ENCODE results near the gene PEX10.
A peak's percentile ranks its signal among the peaks of the same experiment; 100 is the strongest.

PEX10 gene

DNA sequence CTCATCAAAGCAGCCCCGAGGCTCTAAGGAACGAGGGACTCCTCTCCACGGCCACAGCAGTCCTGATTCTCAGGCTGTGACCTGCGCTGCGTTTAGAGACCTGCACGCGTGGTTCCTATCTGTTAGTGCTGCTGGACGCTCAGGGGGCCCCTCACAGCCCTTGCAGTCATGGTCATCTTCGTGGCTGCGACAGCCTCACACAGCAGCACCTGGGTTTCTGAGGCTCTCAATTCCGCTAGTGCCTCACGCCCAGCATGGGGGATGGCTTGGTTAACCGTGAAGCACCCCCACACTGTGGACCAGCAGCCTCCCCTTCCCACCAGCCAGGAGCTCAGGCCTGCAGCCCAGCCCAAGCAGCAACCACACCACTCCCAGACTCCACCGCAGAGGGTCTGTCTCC is 28.8 kb downstream of the PEX10 start:
- H3K9me3 Mint-ChIP-seq = no peaks in the 10 kb centered on the region
- no peaks in the 10 kb centered on the region for H3K27me3 Mint-ChIP-seq
- no peak for ATAC-seq
- peaks cover 7% of the 10 kb centered on the region for H3K36me3 Mint-ChIP-seq
- H3K27ac Mint-ChIP-seq = peak overlapping the region; percentile 13
- peaks cover 43% of the 10 kb centered on the region for H3K4me1 Mint-ChIP-seq
- no peak overlapping the region for H3K4me3 Mint-ChIP-seq

DNA sequence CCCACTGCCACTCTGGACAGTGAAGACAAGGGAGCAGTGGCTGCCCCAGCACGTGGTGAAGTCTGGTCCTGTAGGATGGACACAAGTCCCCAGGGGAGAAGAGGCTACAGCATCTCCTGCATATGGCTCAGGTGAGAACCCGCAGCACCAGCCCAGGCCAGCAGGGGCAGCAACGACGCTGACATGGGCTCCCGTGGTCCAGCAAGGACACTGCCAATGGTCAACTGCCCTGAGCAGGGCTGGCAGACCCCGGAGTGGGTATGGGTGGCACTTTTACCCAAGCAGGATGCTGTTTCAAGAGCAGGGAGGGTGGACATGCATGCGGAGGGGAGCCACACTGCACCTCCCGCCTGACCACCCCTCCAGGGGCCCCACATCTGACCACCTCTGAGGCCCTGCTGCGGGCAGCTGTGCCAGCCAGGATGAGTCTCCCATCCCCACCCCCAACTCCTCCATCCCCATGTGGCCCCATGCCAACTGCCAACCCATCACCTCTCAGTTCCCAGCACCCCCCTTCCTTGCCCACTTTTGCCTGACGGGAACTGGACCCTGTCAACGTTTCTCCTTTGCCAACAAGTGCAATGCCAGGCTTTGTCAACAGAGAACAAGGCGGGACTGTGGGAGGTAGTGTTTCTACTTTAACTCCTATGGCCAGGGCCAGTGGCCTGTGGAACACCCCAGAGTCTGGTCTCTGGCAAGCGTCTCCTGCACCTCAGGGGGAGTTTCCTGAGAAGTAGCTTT is 29.6 kb downstream of the PEX10 start:
- no peaks in the 10 kb centered on the region for H3K9me3 Mint-ChIP-seq
- H3K27ac Mint-ChIP-seq = no peak overlapping the region
- peaks cover 43% of the 10 kb centered on the region for H3K4me1 Mint-ChIP-seq
- H3K4me3 Mint-ChIP-seq = no peak overlapping the region
- H3K36me3 Mint-ChIP-seq = peaks cover 7% of the 10 kb centered on the region
- ATAC-seq = no peak
- no peaks in the 10 kb centered on the region for H3K27me3 Mint-ChIP-seq

DNA sequence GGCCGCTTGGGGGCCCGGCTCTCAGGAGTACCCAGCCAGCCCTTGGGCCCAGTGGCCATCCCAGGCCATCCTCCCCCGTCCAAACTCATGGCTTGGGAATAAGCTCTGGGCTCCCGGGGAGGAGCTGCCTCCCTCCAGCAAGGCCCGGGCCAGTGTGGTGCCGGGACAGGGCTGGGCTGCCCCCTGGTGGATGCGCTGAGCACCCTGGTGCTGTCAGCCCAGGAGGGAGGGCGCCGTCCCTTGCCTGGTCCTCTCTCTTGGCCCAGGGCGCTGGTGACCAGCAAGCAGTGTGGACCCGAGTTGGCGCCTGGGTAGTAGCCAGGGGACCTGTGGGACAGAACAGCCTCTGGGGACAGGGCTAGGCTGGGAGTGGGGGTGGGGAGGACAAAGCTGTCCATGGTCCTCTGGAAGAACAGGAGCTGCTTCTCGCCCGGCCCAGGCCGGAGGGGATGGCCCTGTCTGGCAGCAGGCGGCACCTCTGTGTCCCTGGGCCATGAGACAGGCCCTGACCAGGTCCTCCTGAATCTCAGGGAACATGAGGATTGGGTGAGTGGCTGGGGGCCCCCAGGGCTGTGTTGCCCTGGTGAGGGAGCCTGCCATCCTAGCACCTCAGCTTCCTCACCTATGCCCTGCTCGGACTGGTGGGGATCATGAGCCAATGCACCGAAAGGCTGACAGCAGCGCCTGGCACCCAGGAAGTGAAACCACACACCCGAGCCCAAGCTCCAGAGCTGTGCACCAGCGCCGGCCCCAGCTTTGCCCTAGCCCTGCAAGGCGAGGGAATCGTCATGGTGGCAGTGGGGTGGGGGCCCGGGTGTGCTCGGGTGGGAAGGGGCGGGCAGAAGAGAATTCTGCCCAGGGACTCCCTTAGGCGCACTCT is 30.4 kb downstream of the PEX10 start:
- no peaks in the 10 kb centered on the region for H3K27me3 Mint-ChIP-seq
- H3K27ac Mint-ChIP-seq = peak overlapping the region; percentile 17

DNA sequence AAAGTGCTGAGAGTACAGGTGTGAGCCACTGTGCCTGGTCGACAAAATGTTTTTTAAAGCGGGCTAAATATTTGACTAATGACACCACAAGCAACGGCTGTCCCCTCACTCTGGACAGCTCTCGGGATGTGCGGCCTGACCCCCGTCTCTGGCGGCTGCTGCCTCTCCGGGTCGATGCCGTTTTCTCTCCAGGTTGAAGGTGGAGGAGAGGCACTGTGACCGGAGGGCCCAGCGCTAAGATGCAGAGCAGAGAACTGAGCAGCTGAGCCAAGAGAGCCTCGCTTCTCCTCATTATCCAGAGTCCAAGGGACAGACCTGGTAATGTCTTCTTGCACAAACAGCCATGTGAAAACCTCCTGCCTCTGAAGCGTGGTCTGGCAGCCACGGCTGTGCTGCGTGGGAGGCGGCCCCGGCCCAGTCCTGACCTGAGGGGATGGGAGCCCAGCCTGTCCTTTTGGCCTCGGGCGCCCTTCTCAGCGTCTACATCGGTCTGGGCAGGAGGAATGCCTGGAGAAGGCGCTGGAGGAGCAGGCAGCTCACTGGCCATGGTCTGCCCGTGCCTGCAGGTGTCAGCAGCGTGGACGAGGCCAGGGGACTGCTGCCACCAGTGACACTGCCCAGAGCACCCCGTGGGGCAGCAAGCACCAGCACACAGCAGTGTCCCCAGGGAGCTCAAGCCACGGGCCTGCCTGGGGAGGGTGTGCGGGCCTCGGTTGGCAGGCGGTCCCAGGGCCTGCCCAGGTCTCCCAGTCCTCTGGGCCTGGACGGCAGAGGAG is 31.4 kb downstream of the PEX10 start:
- Mint-ChIP-seq H3K27me3 (no peaks in the 10 kb centered on the region), H3K4me3 (no peak overlapping the region), H3K9me3 (no peaks in the 10 kb centered on the region), H3K4me1 (peaks cover 35% of the 10 kb centered on the region), H3K27ac (no peak overlapping the region), H3K36me3 (peaks cover 4% of the 10 kb centered on the region)
- ATAC-seq = no peak

More for the DNA sequence above, 30.4 kb downstream of the PEX10 start:
- no peaks in the 10 kb centered on the region for H3K9me3 Mint-ChIP-seq
- H3K36me3 Mint-ChIP-seq = peaks cover 7% of the 10 kb centered on the region
- peaks cover 43% of the 10 kb centered on the region for H3K4me1 Mint-ChIP-seq
- peak; percentile 84 for ATAC-seq
- H3K4me3 Mint-ChIP-seq = no peak overlapping the region

DNA sequence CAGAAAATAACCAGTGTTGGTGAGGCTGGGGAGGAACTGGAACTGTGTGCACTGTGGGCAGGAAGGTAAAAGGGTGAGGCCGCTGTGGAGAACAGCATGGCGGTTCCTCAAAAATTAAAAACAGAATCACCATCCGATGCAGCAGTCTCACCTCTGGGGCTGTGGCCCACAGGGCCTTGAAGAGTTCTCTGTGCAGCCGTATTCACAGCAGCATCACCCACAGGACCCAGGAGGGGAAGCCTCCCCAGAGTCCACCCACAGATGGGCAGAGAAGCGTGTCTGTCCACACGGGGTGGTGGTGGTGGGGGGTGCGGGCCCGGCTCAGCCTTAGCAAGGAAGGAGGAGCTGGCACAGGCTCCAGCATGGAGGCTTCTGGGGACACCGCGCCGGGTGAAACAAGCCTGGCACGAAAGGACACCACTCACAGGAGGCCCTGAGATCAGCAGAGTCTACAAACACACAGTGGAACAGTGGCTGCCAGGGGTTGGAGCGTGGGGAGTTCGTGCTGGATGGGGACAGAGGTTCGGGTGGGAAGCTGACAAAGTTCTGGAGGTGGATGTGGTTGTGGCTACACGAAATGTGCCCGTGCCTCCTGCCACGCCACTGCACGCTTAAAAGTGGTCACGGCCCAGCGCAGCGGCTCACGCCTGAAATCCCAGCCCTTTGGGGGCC is 32.5 kb downstream of the PEX10 start:
- no peaks in the 10 kb centered on the region for H3K9me3 Mint-ChIP-seq
- ATAC-seq = peak; percentile 77
- no peaks in the 10 kb centered on the region for H3K27me3 Mint-ChIP-seq
- H3K4me1 Mint-ChIP-seq = peaks cover 31% of the 10 kb centered on the region
- no peaks in the 10 kb centered on the region for H3K36me3 Mint-ChIP-seq
- peak overlapping the region; percentile 85 for H3K27ac Mint-ChIP-seq
- peak overlapping the region; percentile 48 for H3K4me3 Mint-ChIP-seq

DNA sequence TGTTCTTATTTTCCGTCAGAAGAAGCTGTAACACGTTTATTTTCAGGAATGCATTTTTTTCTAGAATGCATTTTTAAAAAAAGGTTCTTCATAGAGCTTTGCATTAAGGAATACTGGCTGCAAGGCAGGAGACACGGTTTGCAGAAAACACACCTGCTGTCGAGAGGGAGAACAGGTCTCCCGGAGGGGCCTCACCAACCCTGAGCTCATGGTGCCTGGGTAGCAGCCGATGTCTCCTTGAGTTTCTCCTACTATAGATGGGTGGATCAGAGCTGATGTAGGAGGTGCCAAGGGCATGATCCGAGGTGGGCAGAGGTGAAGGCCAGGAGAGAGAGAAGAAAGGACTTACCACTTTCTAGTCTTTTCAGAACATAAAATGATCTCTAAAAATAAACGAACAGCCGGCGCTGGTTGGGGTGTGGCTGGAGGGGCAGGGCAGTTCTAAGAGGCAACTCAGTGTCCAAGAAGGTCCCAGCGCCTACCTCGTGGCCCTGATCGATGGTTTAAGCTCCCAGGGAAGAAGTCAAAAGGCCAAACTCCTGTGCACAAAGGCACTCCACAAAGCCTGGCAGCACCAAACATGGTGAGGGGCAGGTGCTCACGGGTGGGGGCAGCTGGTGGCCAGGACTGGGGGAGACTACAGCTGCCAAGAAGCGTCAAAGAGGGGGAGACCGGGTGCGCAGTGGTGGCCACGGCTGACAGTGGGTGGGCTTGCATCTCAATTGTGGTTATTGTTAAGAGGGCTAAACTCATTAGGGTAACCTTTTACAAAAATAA is 33.2 kb downstream of the PEX10 start:
- Mint-ChIP-seq H3K9me3 (no peaks in the 10 kb centered on the region), H3K4me1 (peaks cover 32% of the 10 kb centered on the region), H3K36me3 (no peaks in the 10 kb centered on the region), H3K27me3 (no peaks in the 10 kb centered on the region), H3K4me3 (peak overlapping the region; percentile 48), H3K27ac (peak overlapping the region; percentile 85)
- no peak for ATAC-seq

DNA sequence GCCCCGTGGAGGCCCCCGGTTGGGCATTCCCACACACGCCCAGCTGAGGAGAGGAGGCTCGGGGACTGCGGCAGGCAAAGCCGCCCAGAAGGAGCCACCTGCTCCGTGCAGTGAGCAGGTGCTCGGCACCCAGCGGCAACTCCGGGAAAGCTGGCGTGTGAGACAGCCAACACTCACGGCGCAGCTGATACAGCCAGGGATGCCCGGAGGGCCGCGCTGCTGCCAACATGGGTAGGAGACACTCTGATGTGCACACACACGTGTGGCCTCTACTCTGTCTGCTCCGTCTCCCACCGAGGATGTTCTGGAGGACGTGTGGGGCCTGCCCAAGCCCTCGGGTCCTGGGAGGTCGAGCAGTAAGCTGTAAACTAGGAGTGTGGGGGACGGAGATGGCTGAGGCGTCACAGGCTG is 33.9 kb downstream of the PEX10 start:
- Mint-ChIP-seq H3K4me1 (peaks cover 35% of the 10 kb centered on the region), H3K4me3 (no peak overlapping the region), H3K27ac (peak overlapping the region; percentile 85), H3K36me3 (no peaks in the 10 kb centered on the region), H3K27me3 (no peaks in the 10 kb centered on the region), H3K9me3 (no peaks in the 10 kb centered on the region)
- no peak for ATAC-seq

DNA sequence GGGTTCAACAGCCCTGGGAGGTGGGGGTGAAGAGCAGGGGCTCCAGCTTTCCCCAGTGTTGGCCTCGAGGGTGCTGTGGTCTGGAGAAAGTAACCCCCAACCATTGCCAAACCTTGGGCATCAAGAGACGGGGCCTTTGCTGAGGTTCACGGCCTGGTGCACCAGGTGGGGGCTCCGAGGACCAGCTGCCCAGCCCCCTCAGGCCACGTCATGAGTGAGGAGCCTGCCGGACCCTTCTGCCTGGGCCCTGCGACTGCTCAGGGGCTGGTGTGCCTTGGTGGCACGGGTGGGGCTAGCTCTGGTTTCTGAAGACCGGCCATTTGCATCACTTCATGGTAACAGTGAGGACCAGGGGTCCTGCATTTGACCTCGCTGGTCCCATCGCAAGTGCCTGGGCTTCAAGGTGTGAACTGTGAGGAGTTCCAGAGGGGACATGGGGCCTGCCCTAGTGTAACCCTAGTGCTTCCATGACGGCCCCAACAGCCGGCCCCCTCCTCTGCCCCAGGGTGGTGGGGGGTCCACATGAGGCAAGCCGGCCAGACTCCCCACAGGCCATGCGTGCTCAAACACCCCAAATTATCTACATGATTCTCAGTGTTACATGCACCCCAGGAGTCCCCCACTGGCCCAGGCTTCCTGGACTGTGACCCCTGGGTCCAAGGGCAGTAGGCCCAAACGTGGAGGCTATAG is 34.5 kb downstream of the PEX10 start:
- H3K4me1 Mint-ChIP-seq = peaks cover 35% of the 10 kb centered on the region
- H3K36me3 Mint-ChIP-seq = no peaks in the 10 kb centered on the region
- H3K4me3 Mint-ChIP-seq = no peak overlapping the region
- no peak for ATAC-seq
- H3K27me3 Mint-ChIP-seq = no peaks in the 10 kb centered on the region
- H3K27ac Mint-ChIP-seq = no peak overlapping the region
- H3K9me3 Mint-ChIP-seq = no peaks in the 10 kb centered on the region

DNA sequence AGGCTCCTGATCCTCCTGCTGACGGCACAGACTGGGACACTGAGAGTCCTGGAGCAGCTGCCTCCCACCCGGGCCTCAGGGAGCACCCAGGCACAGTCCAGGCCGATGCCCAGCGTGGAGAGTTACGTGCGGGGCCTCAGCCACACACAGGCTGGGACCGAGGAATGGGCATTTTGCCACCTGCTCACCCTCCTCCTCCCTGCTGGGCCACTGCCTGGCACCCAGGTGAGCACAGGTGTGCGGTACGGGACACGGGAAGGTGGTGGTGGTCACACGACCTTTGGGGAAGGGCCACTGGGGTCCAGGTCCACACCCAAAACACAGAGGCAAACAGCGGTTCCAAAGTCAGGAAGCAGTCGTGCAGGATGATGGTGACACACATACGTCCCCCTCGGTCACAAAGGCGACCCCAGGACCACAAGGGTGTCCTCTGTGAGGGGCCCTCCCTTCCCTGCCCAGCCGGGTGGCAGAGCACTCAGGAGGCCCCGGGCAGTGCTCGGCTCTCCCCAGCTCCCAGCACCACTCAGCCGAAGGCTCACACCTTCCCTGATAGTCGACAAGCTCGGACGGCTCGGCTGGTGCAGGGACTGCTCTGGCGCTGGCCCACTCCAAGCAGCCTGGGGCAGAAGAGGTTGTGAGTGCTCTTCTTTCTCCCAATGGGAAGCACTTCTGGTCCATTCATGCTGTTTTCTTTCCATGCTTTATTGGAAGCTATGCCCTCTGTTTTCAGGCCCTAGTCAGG is 35.3 kb downstream of the PEX10 start:
- Mint-ChIP-seq H3K4me1 (peaks cover 33% of the 10 kb centered on the region), H3K36me3 (no peaks in the 10 kb centered on the region), H3K4me3 (no peak overlapping the region), H3K9me3 (no peaks in the 10 kb centered on the region), H3K27me3 (no peaks in the 10 kb centered on the region), H3K27ac (no peak overlapping the region)
- no peak for ATAC-seq

DNA sequence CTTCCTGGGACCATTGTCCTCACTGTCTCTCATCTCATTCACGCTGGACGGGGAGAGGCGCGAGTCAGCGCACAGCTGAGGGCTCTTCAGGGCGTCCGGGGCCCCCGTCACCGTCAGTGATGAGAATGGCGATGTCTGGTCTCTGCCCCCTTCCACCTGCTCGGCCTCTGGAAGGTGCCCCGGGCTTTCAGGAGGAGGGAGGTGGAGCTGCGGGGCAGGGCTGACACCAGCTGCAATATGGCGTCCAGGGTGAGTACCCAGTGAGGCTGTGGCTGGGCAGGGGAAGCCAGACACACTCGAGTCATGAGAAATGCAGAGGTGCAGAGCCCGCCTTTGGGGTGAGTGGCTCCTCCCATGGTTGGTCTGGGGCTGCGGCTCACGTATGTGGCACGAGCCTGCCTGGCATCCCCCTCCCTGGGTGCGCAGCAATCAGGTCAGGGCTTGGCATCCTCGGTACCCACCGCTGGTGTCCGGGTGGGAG is 36.1 kb downstream of the PEX10 start:
- Mint-ChIP-seq H3K9me3 (no peaks in the 10 kb centered on the region), H3K27ac (no peak overlapping the region), H3K36me3 (peaks cover 3% of the 10 kb centered on the region), H3K4me3 (no peak overlapping the region), H3K4me1 (peaks cover 28% of the 10 kb centered on the region), H3K27me3 (no peaks in the 10 kb centered on the region)
- ATAC-seq = no peak

DNA sequence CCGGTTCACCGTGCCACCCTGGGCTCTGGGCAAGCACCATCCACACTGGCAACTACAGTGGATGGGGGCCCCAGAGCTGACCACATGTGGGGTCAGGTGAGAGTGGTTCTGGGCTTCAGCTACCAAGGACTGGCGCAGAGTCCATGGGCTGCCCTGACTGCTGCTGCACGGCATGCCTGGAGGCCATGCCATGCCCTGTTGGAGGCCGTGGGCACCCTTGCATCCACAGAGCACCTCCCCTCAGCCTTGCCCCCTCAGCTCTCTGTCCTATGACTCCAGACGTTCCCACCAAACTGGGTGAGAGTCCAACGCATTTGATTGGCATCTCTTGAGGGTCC is 36.5 kb downstream of the PEX10 start:
- ATAC-seq = no peak
- peaks cover 28% of the 10 kb centered on the region for H3K4me1 Mint-ChIP-seq
- no peak overlapping the region for H3K4me3 Mint-ChIP-seq
- no peaks in the 10 kb centered on the region for H3K9me3 Mint-ChIP-seq
- no peak overlapping the region for H3K27ac Mint-ChIP-seq
- peaks cover 7% of the 10 kb centered on the region for H3K36me3 Mint-ChIP-seq
- H3K27me3 Mint-ChIP-seq = no peaks in the 10 kb centered on the region

DNA sequence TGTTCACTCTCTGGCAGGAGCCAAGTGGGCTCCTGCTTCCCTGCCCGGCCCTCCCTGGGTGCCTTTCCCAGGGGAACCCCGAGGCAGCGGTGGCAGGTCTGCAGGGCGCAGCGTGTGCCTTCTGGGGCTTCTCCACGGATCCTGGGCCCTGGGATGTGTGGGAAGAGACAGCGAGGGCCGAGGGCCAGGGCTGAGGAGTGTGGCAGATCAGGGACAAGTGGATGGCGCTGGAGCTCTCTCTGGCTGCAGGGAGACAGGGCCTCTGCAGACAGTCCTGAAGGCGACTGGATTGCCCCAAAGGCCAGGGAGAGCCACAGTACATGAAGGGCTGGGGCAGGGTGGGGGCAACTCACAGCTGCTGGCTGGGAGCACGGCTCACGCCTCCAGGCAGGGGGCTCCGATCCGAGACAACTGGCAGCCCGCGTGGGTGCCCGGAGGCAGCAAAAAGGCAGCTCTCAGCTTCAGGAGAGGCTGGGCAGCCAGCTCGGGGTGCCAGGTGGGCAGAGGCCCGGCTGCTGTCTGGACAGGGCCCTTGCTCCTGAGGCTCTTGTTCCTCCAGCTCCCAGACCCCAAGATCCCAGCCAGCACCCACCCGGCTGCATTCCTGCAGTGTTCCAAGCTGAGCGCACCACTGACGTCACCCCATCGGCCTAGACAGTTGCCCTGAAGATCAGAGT is 37.0 kb downstream of the PEX10 start:
- Mint-ChIP-seq H3K9me3 (no peaks in the 10 kb centered on the region), H3K4me3 (no peak overlapping the region), H3K36me3 (peaks cover 9% of the 10 kb centered on the region), H3K4me1 (peaks cover 28% of the 10 kb centered on the region), H3K27ac (no peak overlapping the region), H3K27me3 (no peaks in the 10 kb centered on the region)
- no peak for ATAC-seq

All from stimulated activated memory B cell treated with anti-CD40 and anti-IgM and Interleukin-4, amounts not matched to agents 10 μg/mL and 1 μg/mL and 100 μg/mL, for 72 hours (primary cell).